Osteoblast (primary cell): ENCODE data around the gene LRRC2. TPM values are rescaled to one million over a fixed set of nuclear protein-coding genes. Genes with fewer than 3 reads are reported as not detected.

Source experiments
- DNase-seq: peaks from one replicate; pipeline ENCODE4 v3.0.0; 2011; ENCODE audit warnings: low spot score, mixed read lengths; ENCODE audit not compliant: insufficient read length; ENCODE audit errors: missing footprints
- H2AFZ ChIP-seq: 2 replicates; pipeline ENCODE4 v1.6.0; 2011; ENCODE audit warnings: mild to moderate bottlenecking, low read length
- H3K27ac ChIP-seq: 2 replicates; pipeline ENCODE4 v1.5.1; 2011; ENCODE audit warnings: mild to moderate bottlenecking, low read depth, low read length, moderate library complexity
- H3K27me3 ChIP-seq: 2 replicates; pipeline ENCODE4 v1.6.0; 2012; ENCODE audit warnings: mild to moderate bottlenecking, control low read depth, inconsistent platforms, low read length, moderate library complexity; ENCODE audit not compliant: insufficient read depth
- H3K36me3 ChIP-seq: 2 replicates; pipeline ENCODE4 v1.5.1; 2011; ENCODE audit warnings: mild to moderate bottlenecking, low read length, control low read depth, moderate library complexity; ENCODE audit not compliant: insufficient read depth
- H3K4me1 ChIP-seq: 2 replicates; pipeline ENCODE4 v1.5.1; 2011; ENCODE audit warnings: mild to moderate bottlenecking, low read length, control low read depth, moderate library complexity; ENCODE audit not compliant: insufficient read depth
- H3K4me2 ChIP-seq: 2 replicates; pipeline ENCODE4 v1.6.0; 2011; ENCODE audit warnings: mild to moderate bottlenecking, low read length; ENCODE audit not compliant: insufficient read depth
- H3K4me3 ChIP-seq: fragments of 200-600 bp; sonication (generic); 3 replicates; pipeline ENCODE4 v1.5.1; 2012; ENCODE audit warnings: mild to moderate bottlenecking, low read length, inconsistent platforms; ENCODE audit not compliant: insufficient read depth
- H3K79me2 ChIP-seq: 2 replicates; pipeline ENCODE4 v1.6.0; 2012; ENCODE audit warnings: mild to moderate bottlenecking, low read length, control low read depth, inconsistent platforms; ENCODE audit not compliant: insufficient read depth
- H3K9me3 ChIP-seq: 2 replicates; pipeline ENCODE4 v1.5.1; 2011; ENCODE audit warnings: low read depth, low read length, control low read depth
- H4K20me1 ChIP-seq: 2 replicates; pipeline ENCODE4 v1.6.0; 2012; ENCODE audit warnings: mild to moderate bottlenecking, low read length, control low read depth; ENCODE audit not compliant: insufficient read depth
- total RNA-seq: library from RNA; depleted of rRNA; stranded (reverse); fragments of >200 nt; gene quantifications from 2 replicates; pipeline ENCODE4 v1.2.3, GENCODE V29; 2012
- TF ChIP-seq, protein P1 (sequence below): IDR thresholded peaks from 2 replicates; pipeline ENCODE4 v1.5.1; 2011; ENCODE audit warnings: mild to moderate bottlenecking, low read depth, low read length, moderate library complexity; ENCODE audit errors: extremely low read depth

LRRC2 gene
- total RNA-seq, 1 donor: 5.1 TPM

GRCh38 chr3:46479696-46480095 is 86.4 kb downstream of the LRRC2 start:
- no peak overlapping the region for H2AFZ ChIP-seq
- TF ChIP-seq, protein P1, sequence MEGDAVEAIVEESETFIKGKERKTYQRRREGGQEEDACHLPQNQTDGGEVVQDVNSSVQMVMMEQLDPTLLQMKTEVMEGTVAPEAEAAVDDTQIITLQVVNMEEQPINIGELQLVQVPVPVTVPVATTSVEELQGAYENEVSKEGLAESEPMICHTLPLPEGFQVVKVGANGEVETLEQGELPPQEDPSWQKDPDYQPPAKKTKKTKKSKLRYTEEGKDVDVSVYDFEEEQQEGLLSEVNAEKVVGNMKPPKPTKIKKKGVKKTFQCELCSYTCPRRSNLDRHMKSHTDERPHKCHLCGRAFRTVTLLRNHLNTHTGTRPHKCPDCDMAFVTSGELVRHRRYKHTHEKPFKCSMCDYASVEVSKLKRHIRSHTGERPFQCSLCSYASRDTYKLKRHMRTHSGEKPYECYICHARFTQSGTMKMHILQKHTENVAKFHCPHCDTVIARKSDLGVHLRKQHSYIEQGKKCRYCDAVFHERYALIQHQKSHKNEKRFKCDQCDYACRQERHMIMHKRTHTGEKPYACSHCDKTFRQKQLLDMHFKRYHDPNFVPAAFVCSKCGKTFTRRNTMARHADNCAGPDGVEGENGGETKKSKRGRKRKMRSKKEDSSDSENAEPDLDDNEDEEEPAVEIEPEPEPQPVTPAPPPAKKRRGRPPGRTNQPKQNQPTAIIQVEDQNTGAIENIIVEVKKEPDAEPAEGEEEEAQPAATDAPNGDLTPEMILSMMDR: no peak
- H3K9me3 ChIP-seq: no peaks in the 10 kb centered on the region
- H3K79me2 ChIP-seq: no peaks in the 10 kb centered on the region
- no peak overlapping the region for H3K27ac ChIP-seq
- peaks cover 7% of the 10 kb centered on the region for H3K4me1 ChIP-seq
- H4K20me1 ChIP-seq: no peaks in the 10 kb centered on the region
- DNase-seq: no peak
- H3K4me2 ChIP-seq: no peak overlapping the region
- H3K4me3 ChIP-seq: no peak overlapping the region
- H3K36me3 ChIP-seq: no peaks in the 10 kb centered on the region
- H3K27me3 ChIP-seq: peaks cover 55% of the 10 kb centered on the region

DNA sequence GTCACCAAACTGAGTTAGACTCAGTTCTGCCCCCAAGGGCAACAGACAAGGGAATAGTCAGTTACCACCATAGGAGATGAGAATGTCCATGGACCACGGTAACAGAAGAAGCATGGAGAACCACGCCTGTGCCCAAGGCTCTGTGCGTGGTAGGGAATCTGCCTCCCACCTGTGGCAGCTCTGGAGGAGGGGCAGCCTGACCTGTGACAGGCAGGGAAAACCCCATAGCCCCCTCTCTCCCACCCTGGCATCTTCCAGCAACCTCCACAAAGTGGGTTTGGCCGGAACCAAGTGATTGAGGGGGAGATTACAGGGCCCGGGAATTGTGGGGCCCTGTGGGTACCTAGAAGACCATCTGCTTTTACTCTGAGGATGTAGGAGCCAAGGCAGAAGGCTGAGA is 87.1 kb downstream of the LRRC2 start:
- TF ChIP-seq, protein P1: no peak
- no peak overlapping the region for H2AFZ ChIP-seq
- no peak for DNase-seq
- H4K20me1 ChIP-seq: no peaks in the 10 kb centered on the region
- peaks cover 2% of the 10 kb centered on the region for H3K9me3 ChIP-seq
- peaks cover 7% of the 10 kb centered on the region for H3K4me1 ChIP-seq
- no peaks in the 10 kb centered on the region for H3K79me2 ChIP-seq
- H3K4me2 ChIP-seq: no peak overlapping the region
- H3K27me3 ChIP-seq: peaks cover 57% of the 10 kb centered on the region
- H3K4me3 ChIP-seq: no peak overlapping the region
- no peaks in the 10 kb centered on the region for H3K36me3 ChIP-seq
- H3K27ac ChIP-seq: no peak overlapping the region

DNA sequence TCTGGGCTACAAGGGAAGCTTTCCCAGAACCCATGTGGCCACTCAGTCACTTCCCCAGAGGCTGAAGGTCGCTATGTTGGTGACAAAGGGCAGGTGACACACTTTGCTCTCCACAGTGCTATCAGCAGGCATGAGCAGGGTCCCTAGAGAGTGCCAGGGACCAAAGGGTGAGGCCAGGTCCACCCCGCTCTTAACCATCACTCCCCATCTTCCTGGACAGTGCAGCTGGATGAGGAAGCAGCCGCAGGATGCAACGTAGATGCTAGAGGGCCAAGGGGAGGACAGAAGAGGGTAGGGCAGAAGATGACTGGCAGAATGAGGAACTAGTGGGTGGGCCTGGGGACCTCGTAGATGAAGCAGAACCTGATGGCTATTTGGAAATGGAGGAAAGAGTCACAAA is 87.8 kb downstream of the LRRC2 start:
- no peaks in the 10 kb centered on the region for H4K20me1 ChIP-seq
- no peak overlapping the region for H2AFZ ChIP-seq
- no peak for DNase-seq
- H3K4me2 ChIP-seq: no peak overlapping the region
- TF ChIP-seq, protein P1: no peak
- no peaks in the 10 kb centered on the region for H3K79me2 ChIP-seq
- peaks cover 57% of the 10 kb centered on the region for H3K27me3 ChIP-seq
- H3K4me1 ChIP-seq: peaks cover 6% of the 10 kb centered on the region
- peaks cover 2% of the 10 kb centered on the region for H3K9me3 ChIP-seq
- no peak overlapping the region for H3K27ac ChIP-seq
- H3K36me3 ChIP-seq: no peaks in the 10 kb centered on the region
- H3K4me3 ChIP-seq: no peak overlapping the region

DNA sequence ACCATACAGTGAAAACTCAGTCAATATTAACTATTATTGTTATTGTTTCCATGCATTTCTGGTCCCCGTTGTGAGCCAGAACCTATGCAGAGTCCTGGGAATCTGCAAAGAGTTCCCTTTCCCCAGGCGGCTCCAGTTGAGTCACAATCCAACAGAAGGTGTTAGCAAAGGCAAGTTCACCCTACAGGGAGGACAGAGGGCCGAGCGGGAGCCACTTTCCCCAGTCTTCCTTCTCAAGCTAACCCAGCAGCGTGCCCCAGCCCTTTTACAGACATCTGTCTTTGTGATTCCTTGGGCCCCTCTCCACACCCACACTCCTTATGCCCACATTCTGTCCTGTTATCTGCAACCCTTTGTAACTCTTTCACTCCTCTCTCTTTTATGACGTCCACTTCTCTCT is 88.3 kb downstream of the LRRC2 start:
- H2AFZ ChIP-seq: no peak overlapping the region
- H3K79me2 ChIP-seq: no peaks in the 10 kb centered on the region
- TF ChIP-seq, protein P1: no peak
- H3K4me3 ChIP-seq: no peak overlapping the region
- H3K36me3 ChIP-seq: no peaks in the 10 kb centered on the region
- H3K4me1 ChIP-seq: no peaks in the 10 kb centered on the region
- peaks cover 2% of the 10 kb centered on the region for H3K9me3 ChIP-seq
- H3K27ac ChIP-seq: no peak overlapping the region
- peaks cover 63% of the 10 kb centered on the region for H3K27me3 ChIP-seq
- no peak for DNase-seq
- no peaks in the 10 kb centered on the region for H4K20me1 ChIP-seq
- no peak overlapping the region for H3K4me2 ChIP-seq
